Neural cell (in vitro differentiated cells): Measurements from ENCODE around the gene SLIT3. TPM values are rescaled to one million over a fixed set of nuclear protein-coding genes. Genes with fewer than 3 reads are reported as not detected.
A peak's percentile ranks its signal among the peaks of the same experiment; 100 is the strongest.

Experiments
- H2AFZ ChIP-seq: fragments of 200-600, 300-800 bp; sonication (generic), shearing (Covaris generic); 2 replicates; pipeline ENCODE4 v1.6.0; 2014; ENCODE audit warnings: low read depth, mild to moderate bottlenecking, antibody characterized with exemption, low read length, moderate library complexity
- H3F3A ChIP-seq: fragments of 200-600 bp; shearing (Covaris generic); 2 replicates; pipeline ENCODE4 v1.6.1; 2016; ENCODE audit warnings: mild to moderate bottlenecking, moderate library complexity, mixed read lengths, antibody characterized with exemption, low read length; ENCODE audit not compliant: insufficient read depth, poor library complexity, severe bottlenecking
- H3K27ac ChIP-seq: fragments of 200-600, 300-800 bp; sonication (generic), shearing (Covaris generic); 2 replicates; pipeline ENCODE4 v1.5.1; 2014; ENCODE audit warnings: mild to moderate bottlenecking, low read length, moderate library complexity
- H3K27me3 ChIP-seq: fragments of 300-800, 200-600 bp; sonication (generic), shearing (Covaris generic); 2 replicates; pipeline ENCODE4 v1.6.0; 2014; ENCODE audit warnings: mild to moderate bottlenecking, low read depth, low read length, moderate library complexity; ENCODE audit not compliant: insufficient read depth
- H3K36me3 ChIP-seq: fragments of 300-800, 200-600 bp; sonication (generic), shearing (Covaris generic); 2 replicates; pipeline ENCODE4 v1.5.1; 2014; ENCODE audit warnings: mild to moderate bottlenecking, antibody characterized with exemption, low read length, moderate library complexity; ENCODE audit not compliant: insufficient read depth
- H3K4me2 ChIP-seq: fragments of 300-800, 200-600 bp; sonication (generic), shearing (Covaris generic); 2 replicates; pipeline ENCODE4 v1.6.0; 2014; ENCODE audit warnings: mild to moderate bottlenecking, low read length
- H3K4me3 ChIP-seq: fragments of 300-800, 200-600 bp; sonication (generic), shearing (Covaris generic); 2 replicates; pipeline ENCODE4 v1.5.1; 2014; ENCODE audit warnings: mild to moderate bottlenecking, low read length, moderate library complexity
- H3K79me2 ChIP-seq: fragments of 200-600 bp; shearing (Covaris generic); replicated peaks from 2 replicates; pipeline ENCODE4 v1.6.0; 2014; ENCODE audit warnings: mild to moderate bottlenecking, low read length, moderate library complexity; ENCODE audit not compliant: insufficient read depth
- H3K9ac ChIP-seq: fragments of 300-800, 200-600 bp; sonication (generic), shearing (Covaris generic); 2 replicates; pipeline ENCODE4 v1.6.1; 2016; ENCODE audit warnings: mild to moderate bottlenecking, low read length, mixed read lengths
- H3K9me2 ChIP-seq: fragments of 200-600 bp; shearing (Covaris generic); 2 replicates; pipeline ENCODE4 v1.6.1; 2016; ENCODE audit warnings: mild to moderate bottlenecking, low read length, mixed read lengths; ENCODE audit not compliant: insufficient read depth
- H3K9me3 ChIP-seq: fragments of 200-600, 300-800 bp; sonication (generic), shearing (Covaris generic); 2 replicates; pipeline ENCODE4 v1.6.1; 2016; ENCODE audit warnings: mild to moderate bottlenecking, mixed run types, low read length, moderate library complexity, mixed read lengths
- H4K20me1 ChIP-seq: fragments of 200-600 bp; shearing (Covaris generic); 2 replicates; pipeline ENCODE4 v1.6.1; 2016; ENCODE audit warnings: mild to moderate bottlenecking, mixed run types; ENCODE audit not compliant: insufficient read depth
- CTCF ChIP-seq: fragments of 450-650 bp; IDR thresholded peaks from 2 replicates; pipeline ENCODE4 v1.5.1; 2014; ENCODE audit warnings: antibody characterized with exemption, mild to moderate bottlenecking, moderate library complexity; ENCODE audit not compliant: poor library complexity, severe bottlenecking
- EP300 ChIP-seq: fragments of 450-650 bp; conservative IDR thresholded peaks from 2 replicates; pipeline ENCODE4 v1.6.1; 2014; ENCODE audit warnings: antibody characterized with exemption, mild to moderate bottlenecking, moderate library complexity; ENCODE audit not compliant: poor library complexity, severe bottlenecking
- EZH2 ChIP-seq: fragments of 200-600, 300-800 bp; shearing (Covaris generic), sonication (generic); IDR thresholded peaks from 2 replicates; pipeline ENCODE4 v1.6.1; 2014; ENCODE audit warnings: antibody characterized with exemption, low read length, borderline replicate concordance, mild to moderate bottlenecking; ENCODE audit not compliant: insufficient read depth, poor library complexity, severe bottlenecking
- MXI1 ChIP-seq: fragments of 450-650 bp; conservative IDR thresholded peaks from 2 replicates; pipeline ENCODE4 v1.6.1; 2014; ENCODE audit warnings: antibody characterized with exemption, mild to moderate bottlenecking; ENCODE audit not compliant: poor library complexity, severe bottlenecking
- POLR2AphosphoS5 ChIP-seq: IDR thresholded peaks from 2 replicates; pipeline ENCODE4 v1.6.1; 2012
- RAD21 ChIP-seq: fragments of 450-650 bp; conservative IDR thresholded peaks from 2 replicates; pipeline ENCODE4 v1.6.1; 2014; ENCODE audit warnings: antibody characterized with exemption, mild to moderate bottlenecking, moderate library complexity
- REST ChIP-seq: IDR thresholded peaks from 2 replicates; pipeline ENCODE4 v1.6.1; 2012; ENCODE audit warnings: borderline replicate concordance
- SMC3 ChIP-seq: fragments of 450-650 bp; conservative IDR thresholded peaks from 2 replicates; pipeline ENCODE4 v1.6.1; 2014; ENCODE audit warnings: antibody characterized with exemption, mild to moderate bottlenecking, moderate library complexity; ENCODE audit not compliant: poor library complexity
- TAF1 ChIP-seq: IDR thresholded peaks from 2 replicates; pipeline ENCODE4 v1.6.1; 2012; ENCODE audit warnings: low read depth
- polyA plus RNA-seq: library from polyadenylated mRNA; depleted of rRNA; stranded (reverse); fragments of >200 nt; gene quantifications from 2 replicates; pipeline ENCODE4 v1.2.3, GENCODE V29; 2014

SLIT3 gene
- polyA plus RNA-seq, 1 donor from 2014 or later, result 1.2 TPM

- TF ChIP-seq SMC3 (no peak), MXI1 (no peak), TAF1 (no peak), REST (no peak), RAD21 (no peak), EZH2 (no peak), CTCF (no peak)
- Histone ChIP-seq H3K4me2 (no peak overlapping the region), H3K27me3 (peaks cover 45% of the 10 kb centered on the region), H3K9me3 (no peaks in the 10 kb centered on the region), H3K4me3 (no peak overlapping the region), H3K79me2 (no peaks in the 10 kb centered on the region), H3K36me3 (no peaks in the 10 kb centered on the region), H3F3A (no peaks in the 10 kb centered on the region), H4K20me1 (no peaks in the 10 kb centered on the region), H2AFZ (no peak overlapping the region), H3K9me2 (no peaks in the 10 kb centered on the region), H3K9ac (no peak overlapping the region), H3K27ac (no peak overlapping the region)
Measured at GRCh38 chr5:169301986-169302385, 1.0 kb upstream of the SLIT3 start.

GRCh38 chr5:169301386-169301934 lies 521 bp upstream of the SLIT3 start:
- Histone ChIP-seq H2AFZ (no peak overlapping the region), H3K4me3 (peak overlapping the region; percentile 60), H3K4me2 (peak overlapping the region; percentile 11), H3K27me3 (peaks cover 45% of the 10 kb centered on the region), H3K27ac (no peak overlapping the region), H3K9me3 (no peaks in the 10 kb centered on the region), H3K36me3 (no peaks in the 10 kb centered on the region), H3F3A (no peaks in the 10 kb centered on the region), H3K79me2 (no peaks in the 10 kb centered on the region), H3K9ac (no peak overlapping the region), H4K20me1 (no peaks in the 10 kb centered on the region), H3K9me2 (no peaks in the 10 kb centered on the region)
- no peak for TF ChIP-seq POLR2AphosphoS5
- no peak for TF ChIP-seq CTCF
- TF ChIP-seq RAD21, result no peak
- no peak for TF ChIP-seq EZH2
- no peak for TF ChIP-seq MXI1
- TF ChIP-seq TAF1, result no peak
- no peak for TF ChIP-seq SMC3
- no peak for TF ChIP-seq EP300
- no peak for TF ChIP-seq REST
